Stomach (tissue), 19 donors: ENCODE results near the gene OR2M3. TPM values are rescaled to one million over a fixed set of nuclear protein-coding genes. Genes with fewer than 3 reads are reported as not detected.

Experiments
- DNase-seq, 2 donors: peaks; one replicate each; pipeline versions ENCODE4 v3.0.0 to v3.0.0-alpha.2; 2013 to 2019
- H3K27ac ChIP-seq, 5 donors: fragments of 200-600 bp in 4 of 5; sonication (generic) in 4 of 5; one replicate each; pipeline ENCODE4 v1.5.1; 2013 to 2019; ENCODE audit warnings: mild to moderate bottlenecking in 1 of 5, moderate library complexity in 1 of 5
- H3K27me3 ChIP-seq, 3 donors: fragments of 200-600 bp; sonication (generic); one replicate each; pipeline ENCODE4 v1.5.1; 2017 to 2019; ENCODE audit warnings: mixed run types in 1 of 3
- H3K36me3 ChIP-seq, 4 donors: fragments of 200-600 bp; sonication (generic); 1 replicate in 3 of 4; 2 replicates in 1 of 4; pipeline ENCODE4 v1.5.1; 2016 to 2019
- H3K4me1 ChIP-seq, 4 donors: fragments of 200-600 bp; sonication (generic); one replicate each; pipeline ENCODE4 v1.5.1; 2016 to 2019
- H3K4me3 ChIP-seq, 4 donors: fragments of 200-600 bp; sonication (generic) in 3 of 4; one replicate each; pipeline ENCODE4 v1.5.1; 2016 to 2019; ENCODE audit warnings: mild to moderate bottlenecking in 1 of 4
- H3K9me3 ChIP-seq, 4 donors: fragments of 200-600 bp; sonication (generic); one replicate each; pipeline ENCODE4 v1.5.1; 2016 to 2019
- EP300 ChIP-seq: sonication (generic); formaldehyde crosslinking; IDR thresholded peaks from one replicate; pipeline ENCODE4 v1.6.1; 2017; ENCODE audit warnings: antibody characterized with exemption
- POLR2A ChIP-seq, 4 donors: fragments of 450-650 bp; IDR thresholded peaks; one replicate each; pipeline ENCODE4 v1.6.1; 2016; ENCODE audit warnings: antibody characterized with exemption in 4 of 4, control low read depth in 2 of 4, mild to moderate bottlenecking in 1 of 4, moderate library complexity in 1 of 4
- POLR2AphosphoS5 ChIP-seq, 3 donors: sonication (generic); formaldehyde crosslinking; IDR thresholded peaks; one replicate each; pipeline ENCODE4 v1.6.1; 2016; ENCODE audit warnings: antibody characterized with exemption in 3 of 3
- WGBS, 5 donors: extraction: QIAGEN DNeasy Blood & Tissue Kit in 3 of 5; methylation state at CpG; one replicate each; pipeline versions ENCODE4 v1.1.5 to v1.1.7; 2013 to 2018; 5-methylcytosine and 5-hydroxymethylcytosine counted together
- intact Hi-C: fragments of 100-400 bp; cut with DNase I; formaldehyde crosslinking; loops from one replicate; pipeline ENCODE4 v1.15.1; 2023; ENCODE audit warnings: low total_unique reads
- long read RNA-seq, 10 donors: transcript quantifications; one replicate each; lab custom pipeline, GENCODE V29; 2026
- polyA plus RNA-seq, 3 donors: library from polyadenylated mRNA; stranded (reverse); fragments of 200-250 nt; gene quantifications; one replicate each; pipeline ENCODE4 v1.2.3, GENCODE V29; 2013
- total RNA-seq, 5 donors: library from RNA; depleted of rRNA; stranded (reverse); fragments of >200 nt; gene quantifications; one replicate each; pipeline versions ENCODE4 v1.1.0 to v1.2.3, GENCODE V29; 2014 to 2016
- TF ChIP-seq, protein P1 (sequence below), 7 experiments: fragments of 450-650 bp in 4 of 7; fragments of 200-600 bp in 3 of 7; sonication (generic) in 3 of 7; IDR thresholded peaks; one replicate each; pipeline ENCODE4 v1.5.1; 2016 to 2019; ENCODE audit warnings: antibody characterized with exemption in 7 of 7, control low read depth in 2 of 7, mild to moderate bottlenecking in 1 of 7
- donor health status: healthy with polysubstance abuse.
- donor health status: Bipolar disorder and iron deficiency.
- donor health status: healthy.

Gene OR2M3, protein sequence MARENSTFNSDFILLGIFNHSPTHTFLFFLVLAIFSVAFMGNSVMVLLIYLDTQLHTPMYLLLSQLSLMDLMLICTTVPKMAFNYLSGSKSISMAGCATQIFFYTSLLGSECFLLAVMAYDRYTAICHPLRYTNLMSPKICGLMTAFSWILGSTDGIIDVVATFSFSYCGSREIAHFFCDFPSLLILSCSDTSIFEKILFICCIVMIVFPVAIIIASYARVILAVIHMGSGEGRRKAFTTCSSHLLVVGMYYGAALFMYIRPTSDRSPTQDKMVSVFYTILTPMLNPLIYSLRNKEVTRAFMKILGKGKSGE
- total RNA-seq (under 1 TPM in 1 of 5 donors, not detected in 4; 0.45 TPM), polyA plus RNA-seq (not detected)
- long read RNA-seq, donor 1 = 0 reads
- long read RNA-seq, donor 2 = 0 reads
- long read RNA-seq, donor 3 = 0 reads
- long read RNA-seq, donor 4 = 0 reads
- long read RNA-seq, donor 5 = 0 reads
- long read RNA-seq, donor 6 = 0 reads
- long read RNA-seq, donor 7 = 0 reads
- long read RNA-seq, donor 8 = 0 reads
- long read RNA-seq, donor 9 = 0 reads
- long read RNA-seq, donor 10 = 0 reads

DNA sequence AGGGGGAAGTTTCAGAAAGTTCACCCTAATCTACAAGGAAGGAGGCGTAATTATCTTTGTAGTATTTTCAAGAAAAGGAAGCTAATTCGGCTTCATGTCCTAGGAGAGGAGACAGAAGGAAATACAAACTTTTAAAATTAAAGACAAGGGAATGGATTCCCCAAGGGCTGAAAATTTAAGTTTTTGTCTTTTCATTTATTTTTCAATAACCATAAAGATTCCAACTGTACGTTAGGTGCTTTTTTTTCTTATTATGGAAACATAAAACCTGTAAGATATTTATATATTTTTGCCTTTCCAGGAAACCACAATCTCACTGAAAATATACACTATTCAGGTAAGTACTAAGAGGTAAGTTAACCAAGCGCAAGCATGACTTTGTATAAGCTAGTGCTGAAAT is at the start of gene OR2M3:
Gene OR2M3, plus strand, starts transcription at position 301 of the 400 bp plus-strand sequence. CDS start 5,803 bp downstream, outside the sequence.
- peaks cover 0 to 11% (median 5%) of the 10 kb centered on the region in 4 donors for H3K9me3 ChIP-seq
- DNase-seq = no peak
- TF ChIP-seq EP300 (no peak), POLR2AphosphoS5 (IDR thresholded peaks at IDR 0.05) (no peak), POLR2A (IDR thresholded peaks at IDR 0.05) (no peak)
- TF ChIP-seq, protein P1, sequence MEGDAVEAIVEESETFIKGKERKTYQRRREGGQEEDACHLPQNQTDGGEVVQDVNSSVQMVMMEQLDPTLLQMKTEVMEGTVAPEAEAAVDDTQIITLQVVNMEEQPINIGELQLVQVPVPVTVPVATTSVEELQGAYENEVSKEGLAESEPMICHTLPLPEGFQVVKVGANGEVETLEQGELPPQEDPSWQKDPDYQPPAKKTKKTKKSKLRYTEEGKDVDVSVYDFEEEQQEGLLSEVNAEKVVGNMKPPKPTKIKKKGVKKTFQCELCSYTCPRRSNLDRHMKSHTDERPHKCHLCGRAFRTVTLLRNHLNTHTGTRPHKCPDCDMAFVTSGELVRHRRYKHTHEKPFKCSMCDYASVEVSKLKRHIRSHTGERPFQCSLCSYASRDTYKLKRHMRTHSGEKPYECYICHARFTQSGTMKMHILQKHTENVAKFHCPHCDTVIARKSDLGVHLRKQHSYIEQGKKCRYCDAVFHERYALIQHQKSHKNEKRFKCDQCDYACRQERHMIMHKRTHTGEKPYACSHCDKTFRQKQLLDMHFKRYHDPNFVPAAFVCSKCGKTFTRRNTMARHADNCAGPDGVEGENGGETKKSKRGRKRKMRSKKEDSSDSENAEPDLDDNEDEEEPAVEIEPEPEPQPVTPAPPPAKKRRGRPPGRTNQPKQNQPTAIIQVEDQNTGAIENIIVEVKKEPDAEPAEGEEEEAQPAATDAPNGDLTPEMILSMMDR (IDR thresholded peaks at IDR 0.05) = no peak
- no peaks in the 10 kb centered on the region for H3K4me1 ChIP-seq
- intact Hi-C loops = no loop called here
- no peaks in the 10 kb centered on the region for H3K36me3 ChIP-seq
- H3K27me3 ChIP-seq = no peaks in the 10 kb centered on the region
- 49 to 68% (median 54%) methylated on average over 4 of the region's 4 CpGs for WGBS, 5 donors
- H3K4me3 ChIP-seq = no peak within 1 kb of the TSS
- H3K27ac ChIP-seq = no peak within 1 kb of the TSS

DNA sequence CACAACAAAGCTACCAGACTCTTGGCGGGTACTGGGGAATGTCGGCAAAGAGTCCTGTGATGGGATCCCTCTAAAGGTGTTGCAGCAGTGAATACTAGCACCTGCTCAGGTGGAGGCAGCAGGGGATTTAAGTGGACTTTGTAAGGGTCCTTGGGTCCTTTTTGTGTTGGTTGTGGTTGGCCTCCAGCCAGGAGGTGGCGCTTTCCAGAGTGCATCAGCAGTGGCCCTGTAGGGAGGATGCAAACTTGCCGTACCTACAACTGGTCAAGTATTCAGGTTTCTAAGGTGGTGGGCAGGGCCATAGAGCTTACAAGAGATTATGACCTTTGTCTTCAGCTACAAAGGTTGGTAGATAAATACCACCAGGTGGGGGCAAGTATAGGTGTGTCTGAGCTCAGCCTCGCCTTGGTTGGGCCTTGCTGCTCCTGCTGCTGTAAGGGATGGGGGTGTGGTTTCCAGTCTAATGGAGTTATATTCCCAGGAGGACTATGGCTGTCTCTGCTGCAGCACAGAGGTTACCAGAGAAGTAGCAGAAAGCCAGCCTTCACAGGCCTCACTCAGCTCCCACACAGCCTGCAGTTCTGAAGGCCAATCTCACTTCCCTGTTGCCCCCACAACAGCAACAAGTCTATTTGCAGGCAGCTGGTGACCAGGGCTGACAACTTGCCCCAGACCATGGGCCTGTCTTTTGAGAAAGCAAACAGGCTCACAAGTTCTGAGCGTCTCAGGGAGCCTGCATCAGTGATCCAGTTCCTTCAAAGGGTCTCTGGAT is 44.8 kb upstream of the OR2M3 start:
- Histone ChIP-seq H3K4me1 (no peaks in the 10 kb centered on the region), H3K27me3 (no peaks in the 10 kb centered on the region), H3K4me3 (no peak overlapping the region), H3K36me3 (no peaks in the 10 kb centered on the region), H3K27ac (no peak overlapping the region), H3K9me3 (peaks cover 0 to 12% (median 4%) of the 10 kb centered on the region in 4 donors)
- WGBS, 5 donors = 74 to 85% (median 80%) methylated on average over 6 of the region's 6 CpGs
- DNase-seq = no peak
- intact Hi-C loops = no loop called here
- TF ChIP-seq POLR2AphosphoS5 (IDR thresholded peaks at IDR 0.05) (no peak), POLR2A (IDR thresholded peaks at IDR 0.05) (no peak), EP300 (no peak)
- TF ChIP-seq, protein P1 (IDR thresholded peaks at IDR 0.05) = no peak

DNA sequence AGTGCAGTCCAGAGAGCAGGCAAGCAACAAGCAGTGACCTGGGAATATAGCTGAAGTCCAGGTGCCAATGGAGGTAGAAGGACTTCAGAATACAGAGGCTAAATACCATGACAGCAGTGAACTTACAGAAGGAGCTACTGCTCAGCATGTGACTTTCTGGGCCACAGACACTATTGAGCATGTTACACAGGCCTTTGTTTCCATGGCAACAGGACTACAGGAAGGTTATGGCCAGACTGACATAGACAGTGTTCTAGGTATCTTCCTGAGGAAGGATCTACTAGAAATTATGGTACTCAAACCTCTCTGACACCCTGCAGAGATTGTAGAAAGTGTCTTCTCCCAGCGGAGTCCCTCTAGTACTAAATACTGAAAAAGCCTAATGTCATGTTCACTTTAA is 41.1 kb upstream of the OR2M3 start:
- DNase-seq = no peak
- no peaks in the 10 kb centered on the region for H3K36me3 ChIP-seq
- no peaks in the 10 kb centered on the region for H3K4me1 ChIP-seq
- H3K9me3 ChIP-seq = peaks cover 0 to 4% (median 0%) of the 10 kb centered on the region in 4 donors
- intact Hi-C loops = no loop called here
- H3K27ac ChIP-seq = no peak overlapping the region
- no peak for TF ChIP-seq POLR2AphosphoS5 (IDR thresholded peaks at IDR 0.05)
- no peak for TF ChIP-seq POLR2A (IDR thresholded peaks at IDR 0.05)
- TF ChIP-seq, protein P1 (IDR thresholded peaks at IDR 0.05) = no peak
- TF ChIP-seq EP300 = no peak
- no peak overlapping the region for H3K4me3 ChIP-seq
- 40 to 84% (median 67%) methylated on average over 1 of the region's 1 CpG for WGBS, 5 donors
- no peaks in the 10 kb centered on the region for H3K27me3 ChIP-seq

DNA sequence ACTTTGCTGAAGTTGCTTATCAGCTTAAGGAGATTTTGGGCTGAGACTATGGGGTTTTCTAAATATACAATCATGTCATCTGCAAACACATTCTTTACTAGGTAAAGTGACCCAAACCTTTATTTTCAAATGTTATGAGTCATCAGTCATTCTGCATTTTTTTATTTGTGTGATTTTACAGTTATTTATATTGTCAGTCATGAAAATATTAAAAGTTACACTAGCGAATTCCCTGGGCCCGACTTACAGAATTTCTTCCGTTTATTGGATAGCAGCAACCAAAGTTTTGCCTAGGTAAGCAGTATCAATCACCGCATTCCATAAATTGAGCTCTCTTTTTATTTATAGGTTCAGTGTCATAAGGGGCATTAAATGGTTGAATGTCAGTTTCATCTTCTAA is 38.3 kb upstream of the OR2M3 start:
- Histone ChIP-seq H3K27me3 (no peaks in the 10 kb centered on the region), H3K9me3 (no peaks in the 10 kb centered on the region), H3K27ac (no peak overlapping the region), H3K4me3 (no peak overlapping the region), H3K4me1 (no peaks in the 10 kb centered on the region), H3K36me3 (no peaks in the 10 kb centered on the region)
- WGBS, 5 donors = 83 to 95% (median 89%) methylated on average over 4 of the region's 4 CpGs
- TF ChIP-seq, protein P1 (IDR thresholded peaks at IDR 0.05) = no peak
- TF ChIP-seq POLR2A (IDR thresholded peaks at IDR 0.05) = no peak
- TF ChIP-seq EP300 = no peak
- no peak for TF ChIP-seq POLR2AphosphoS5 (IDR thresholded peaks at IDR 0.05)
- intact Hi-C loops = no loop called here
- no peak for DNase-seq
